Measurements from ENCODE around the gene TMOD4. TPM values are rescaled to one million over a fixed set of nuclear protein-coding genes. Genes with fewer than 3 reads are reported as not detected.
A peak's percentile ranks its signal among the peaks of the same experiment; 100 is the strongest.
"Not testable (repeated sequence)": the region's sequence is repeated elsewhere in the genome, so short reads cannot be mapped to it uniquely, and the experiment has no call there.

TMOD4 gene
- total and polyA plus RNA-seq, 8 donors, result 0.47 to 0.81 (median 0.56) TPM; not detected in 4

GRCh38 chr1:151197863-151198253 is 22.1 kb upstream of the TMOD4 start:
- Histone ChIP-seq H3K9me3 (no peaks in the 10 kb centered on the region), H3K4me1 (peaks cover 7 to 23% (median 12%) of the 10 kb centered on the region in 3 donors), H3K4me3 (peak overlapping the region in 3 of 4 donors; percentile 56 to 75 (median 68)), H3K27me3 (no peaks in the 10 kb centered on the region), H3K36me3 (no peaks in the 10 kb centered on the region), H3K27ac (peak overlapping the region; percentile 66 to 93 (median 82))
- intact Hi-C loops (cut with DNase I), result loop anchor here in 2 of 3 donors (5.0 kb wide), 1 partner anchor 54 kb away; the partner anchor contains the start of gene PSMD4 (in 2 of the 2)
- FAIRE-seq, result no peak
- ATAC-seq, result peak; percentile 14 to 31 (median 23)
- 1 to 4% methylated on average over 10 of the region's 10 CpGs for WGBS, 2 donors
- TF ChIP-seq, protein P1, sequence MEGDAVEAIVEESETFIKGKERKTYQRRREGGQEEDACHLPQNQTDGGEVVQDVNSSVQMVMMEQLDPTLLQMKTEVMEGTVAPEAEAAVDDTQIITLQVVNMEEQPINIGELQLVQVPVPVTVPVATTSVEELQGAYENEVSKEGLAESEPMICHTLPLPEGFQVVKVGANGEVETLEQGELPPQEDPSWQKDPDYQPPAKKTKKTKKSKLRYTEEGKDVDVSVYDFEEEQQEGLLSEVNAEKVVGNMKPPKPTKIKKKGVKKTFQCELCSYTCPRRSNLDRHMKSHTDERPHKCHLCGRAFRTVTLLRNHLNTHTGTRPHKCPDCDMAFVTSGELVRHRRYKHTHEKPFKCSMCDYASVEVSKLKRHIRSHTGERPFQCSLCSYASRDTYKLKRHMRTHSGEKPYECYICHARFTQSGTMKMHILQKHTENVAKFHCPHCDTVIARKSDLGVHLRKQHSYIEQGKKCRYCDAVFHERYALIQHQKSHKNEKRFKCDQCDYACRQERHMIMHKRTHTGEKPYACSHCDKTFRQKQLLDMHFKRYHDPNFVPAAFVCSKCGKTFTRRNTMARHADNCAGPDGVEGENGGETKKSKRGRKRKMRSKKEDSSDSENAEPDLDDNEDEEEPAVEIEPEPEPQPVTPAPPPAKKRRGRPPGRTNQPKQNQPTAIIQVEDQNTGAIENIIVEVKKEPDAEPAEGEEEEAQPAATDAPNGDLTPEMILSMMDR (IDR thresholded peaks at IDR 0.05), result no peak
- peak in 1 of 6 donors; percentile 25 for DNase-seq

GRCh38 chr1:151196292-151196800 is 20.6 kb upstream of the TMOD4 start:
- H3K4me3 ChIP-seq, result peak overlapping the region in 1 of 4 donors; percentile 29
- H3K4me1 ChIP-seq, result peaks cover 6 to 17% (median 12%) of the 10 kb centered on the region in 3 donors
- peak overlapping the region in 3 of 4 donors; percentile 23 to 69 (median 53) for H3K27ac ChIP-seq
- TF ChIP-seq, protein P1 (IDR thresholded peaks at IDR 0.05), result peak in 3 of 4 donors; percentile 12 to 37 (median 24)
- ATAC-seq, result peak; percentile 54 to 62 (median 58)
- peak in 4 of 6 donors; percentile 20 to 77 (median 70) for DNase-seq
- H3K9me3 ChIP-seq, result no peaks in the 10 kb centered on the region
- WGBS, 2 donors, result 27% methylated on average over 14 of the region's 14 CpGs
- no peaks in the 10 kb centered on the region for H3K27me3 ChIP-seq
- H3K36me3 ChIP-seq, result no peaks in the 10 kb centered on the region
- no peak for FAIRE-seq
- intact Hi-C loops (cut with DNase I), result loop anchor here in 2 of 3 donors (5.0 kb wide), 1 partner anchor 56 kb away; the partner anchor contains the start of gene PSMD4 (in 2 of the 2)

GRCh38 chr1:151194894-151195594 is 19.3 kb upstream of the TMOD4 start:
- not testable (repeated sequence) for H3K36me3 ChIP-seq, ATAC-seq, H3K4me1 ChIP-seq, H3K9me3 ChIP-seq, FAIRE-seq, H3K27ac ChIP-seq, H3K4me3 ChIP-seq, H3K27me3 ChIP-seq
- peak in 5 of 6 donors; percentile 9 to 58 (median 52) for DNase-seq
- WGBS, 2 donors, result 64 to 76% methylated on average over 17 of the region's 17 CpGs
- intact Hi-C loops (cut with DNase I), result loop anchor here in 2 of 3 donors (5.0 kb wide), 1 partner anchor 57 kb away; the partner anchor contains the start of gene PSMD4 (in 2 of the 2)

DNA sequence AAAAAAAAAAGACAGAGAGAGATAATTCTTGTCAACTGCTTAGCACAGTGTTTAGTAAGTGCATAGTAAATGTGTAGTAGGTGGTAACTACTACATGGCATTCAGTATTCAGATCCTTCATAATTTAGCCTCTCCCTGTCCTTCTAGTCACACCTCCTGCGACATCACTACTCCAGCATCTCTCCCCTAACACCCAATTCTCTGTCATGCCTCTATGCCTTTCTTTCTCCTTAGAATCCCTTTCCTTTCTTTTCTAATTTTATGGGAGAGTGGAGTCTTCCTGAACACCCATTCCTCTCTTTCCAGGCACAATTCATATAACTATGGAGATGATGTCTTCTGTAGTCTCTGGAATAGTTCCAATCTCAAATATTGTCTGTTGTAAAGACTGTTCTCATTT is 18.1 kb upstream of the TMOD4 start:
- no peak overlapping the region for H3K4me3 ChIP-seq
- H3K4me1 ChIP-seq, result peaks cover 0 to 8% (median 5%) of the 10 kb centered on the region in 3 donors
- no peaks in the 10 kb centered on the region for H3K9me3 ChIP-seq
- DNase-seq, result no peak
- no peak overlapping the region for H3K27ac ChIP-seq
- ATAC-seq, result no peak
- no peaks in the 10 kb centered on the region for H3K27me3 ChIP-seq
- intact Hi-C loops (cut with DNase I), result no loop called here
- H3K36me3 ChIP-seq, result no peaks in the 10 kb centered on the region
- 79 to 100% methylated on average over 1 of the region's 1 CpG for WGBS, 2 donors
- no peak for FAIRE-seq
- TF ChIP-seq, protein P1 (IDR thresholded peaks at IDR 0.05), result no peak

DNA sequence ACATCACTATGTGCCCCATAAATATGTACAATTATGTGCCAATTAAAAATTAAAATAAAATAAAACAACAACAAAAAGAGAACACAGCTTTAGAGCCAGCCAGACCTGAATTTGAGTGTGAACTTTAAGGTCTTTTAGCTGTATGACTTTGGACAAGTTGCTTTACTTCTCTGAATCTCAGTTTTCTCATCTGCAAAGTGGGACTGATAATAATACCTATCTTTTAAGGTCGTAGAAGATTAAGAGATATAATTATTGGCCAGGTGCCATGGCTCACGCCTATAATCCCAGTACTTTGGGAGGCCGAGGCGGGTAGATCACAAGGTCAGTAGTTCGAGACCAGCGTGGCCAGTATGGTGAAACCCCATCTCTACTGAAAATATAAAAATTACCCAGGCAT is 17.5 kb upstream of the TMOD4 start:
- Histone ChIP-seq H3K36me3 (no peaks in the 10 kb centered on the region), H3K27ac (no peak overlapping the region), H3K9me3 (no peaks in the 10 kb centered on the region), H3K4me3 (no peak overlapping the region), H3K4me1 (peaks cover 0 to 13% (median 11%) of the 10 kb centered on the region in 3 donors), H3K27me3 (no peaks in the 10 kb centered on the region)
- intact Hi-C loops (cut with DNase I), result no loop called here
- no peak for FAIRE-seq
- ATAC-seq, result no peak
- 42% methylated on average over 6 of the region's 6 CpGs for WGBS, 2 donors
- DNase-seq, result no peak
- TF ChIP-seq, protein P1 (IDR thresholded peaks at IDR 0.05), result no peak

All from pancreas (tissue), 10 donors.